GM19351 (cell line): Measurements from ENCODE around the gene SH3BP1.
"Not testable (repeated sequence)": the region's sequence is repeated elsewhere in the genome, so short reads cannot be mapped to it uniquely, and the experiment has no call there.

Experiments used
- ATAC-seq: cut with Tn5 transposase; IDR thresholded peaks from one replicate; pipeline ENCODE4 v1.9.1; 2021; ENCODE audit warnings: mild to moderate bottlenecking, moderate library complexity; ENCODE audit not compliant: unreplicated experiment

Gene SH3BP1

GRCh38 chr22:37633089-37633624, 6.3 kb upstream of the SH3BP1 start:
- peak; percentile 64 for ATAC-seq

DNA sequence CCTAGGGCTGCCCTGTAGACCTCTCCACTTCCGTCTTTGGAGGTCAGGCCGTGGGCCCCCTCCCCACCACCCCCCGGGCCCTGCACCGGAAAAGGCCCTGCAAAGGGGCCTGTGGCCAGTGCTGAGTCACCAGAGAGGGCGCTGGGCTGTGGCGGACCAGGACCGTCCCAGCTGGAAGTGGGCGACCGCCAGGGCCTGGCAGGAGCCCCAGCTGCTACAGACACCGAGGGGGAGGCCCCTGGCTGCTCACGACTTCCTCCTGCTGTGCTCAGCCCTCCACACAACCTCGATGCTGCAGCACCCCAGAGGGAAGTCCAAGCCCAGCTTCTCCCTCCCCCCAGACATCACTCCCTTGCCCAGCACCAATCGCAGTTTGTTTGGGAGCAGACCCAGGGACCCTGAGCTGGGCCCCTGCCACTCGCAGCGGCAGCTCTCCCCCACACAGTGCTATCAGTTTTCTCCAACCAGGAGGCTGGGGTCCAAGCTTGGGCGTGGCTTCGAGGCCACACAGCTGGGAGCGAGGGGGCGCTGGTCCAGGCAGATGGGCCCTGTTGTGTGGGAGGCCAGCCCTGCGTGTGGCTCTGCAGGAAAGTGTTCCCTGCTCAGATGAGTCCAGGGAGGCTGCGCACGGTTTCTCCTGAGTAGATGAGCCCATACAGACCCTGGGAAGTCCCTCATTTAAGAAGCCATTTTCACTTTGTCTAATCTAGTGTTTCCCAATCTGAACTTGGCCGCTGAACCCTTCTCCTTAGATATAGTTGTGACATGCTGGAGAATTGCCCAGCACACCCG, 5.6 kb upstream of the SH3BP1 start:
- peak; percentile 55 for ATAC-seq

- ATAC-seq, result no peak
Measured at GRCh38 chr22:37634417-37634924, 5.0 kb upstream of the SH3BP1 start.

DNA sequence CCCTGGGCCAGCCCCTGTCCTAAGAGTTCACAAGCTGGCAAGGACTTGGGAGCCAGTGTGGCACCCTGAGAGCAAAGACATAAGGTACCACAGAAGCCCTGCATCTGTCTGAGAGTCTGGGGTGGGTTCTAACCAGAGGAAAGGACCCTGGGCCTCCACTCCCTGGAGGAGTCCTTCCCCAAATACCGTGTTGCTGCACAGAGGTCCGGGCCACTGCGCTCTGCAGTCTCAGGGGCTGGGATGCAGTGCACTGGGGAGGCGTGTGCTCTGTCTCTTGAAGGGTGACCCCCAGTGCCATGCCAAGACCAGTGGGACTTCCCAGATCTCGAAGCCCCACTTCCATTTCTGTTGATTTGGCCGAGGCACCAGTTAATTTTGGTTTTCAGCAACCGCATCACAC, 4.3 kb upstream of the SH3BP1 start:
- no peak for ATAC-seq

DNA sequence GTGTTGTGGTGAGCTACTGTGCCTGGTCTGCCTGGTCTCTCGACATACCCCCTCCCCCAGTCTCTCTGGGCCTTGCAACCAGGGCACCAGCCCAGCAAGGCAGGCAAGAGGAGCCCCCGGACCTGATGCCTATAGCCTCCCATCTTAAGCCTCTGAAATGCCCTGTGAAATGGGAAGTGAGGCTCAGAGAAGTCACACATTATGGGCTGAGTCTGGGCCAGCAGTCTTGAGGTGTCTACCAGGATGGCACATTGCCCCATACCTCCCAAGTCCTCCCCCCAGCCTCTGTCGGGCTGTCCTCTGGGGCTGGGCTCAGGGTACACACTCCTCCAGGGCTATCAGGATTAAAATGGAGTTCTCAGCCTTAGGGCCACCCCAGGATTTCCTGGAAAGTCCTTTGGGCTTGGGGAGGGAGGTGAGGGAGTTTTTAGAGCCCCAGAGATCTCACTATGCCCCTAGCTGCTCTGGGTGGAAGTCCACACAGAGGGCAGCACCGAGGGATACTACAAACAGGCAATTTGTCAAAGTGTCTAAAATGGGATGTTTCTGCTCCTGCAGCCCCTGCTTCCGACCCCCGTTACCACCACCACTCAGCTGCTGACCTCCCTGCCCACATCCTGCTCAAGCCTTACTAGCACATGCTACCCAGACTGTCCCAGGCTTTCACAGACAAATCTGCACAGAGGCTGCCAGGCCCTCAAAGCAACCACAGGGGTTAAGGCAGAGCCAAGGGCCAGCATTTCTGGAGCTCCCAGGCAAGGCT, 3.1 kb upstream of the SH3BP1 start:
- no peak for ATAC-seq

- no peak for ATAC-seq
Measured at GRCh38 chr22:37636949-37637273, 2.6 kb upstream of the SH3BP1 start.

GRCh38 chr22:37638391-37639069, 939 bp upstream of the SH3BP1 start:
- ATAC-seq, result no peak

GRCh38 chr22:37639771-37640590, 512 bp downstream of the SH3BP1 start:
- no peak for ATAC-seq

DNA sequence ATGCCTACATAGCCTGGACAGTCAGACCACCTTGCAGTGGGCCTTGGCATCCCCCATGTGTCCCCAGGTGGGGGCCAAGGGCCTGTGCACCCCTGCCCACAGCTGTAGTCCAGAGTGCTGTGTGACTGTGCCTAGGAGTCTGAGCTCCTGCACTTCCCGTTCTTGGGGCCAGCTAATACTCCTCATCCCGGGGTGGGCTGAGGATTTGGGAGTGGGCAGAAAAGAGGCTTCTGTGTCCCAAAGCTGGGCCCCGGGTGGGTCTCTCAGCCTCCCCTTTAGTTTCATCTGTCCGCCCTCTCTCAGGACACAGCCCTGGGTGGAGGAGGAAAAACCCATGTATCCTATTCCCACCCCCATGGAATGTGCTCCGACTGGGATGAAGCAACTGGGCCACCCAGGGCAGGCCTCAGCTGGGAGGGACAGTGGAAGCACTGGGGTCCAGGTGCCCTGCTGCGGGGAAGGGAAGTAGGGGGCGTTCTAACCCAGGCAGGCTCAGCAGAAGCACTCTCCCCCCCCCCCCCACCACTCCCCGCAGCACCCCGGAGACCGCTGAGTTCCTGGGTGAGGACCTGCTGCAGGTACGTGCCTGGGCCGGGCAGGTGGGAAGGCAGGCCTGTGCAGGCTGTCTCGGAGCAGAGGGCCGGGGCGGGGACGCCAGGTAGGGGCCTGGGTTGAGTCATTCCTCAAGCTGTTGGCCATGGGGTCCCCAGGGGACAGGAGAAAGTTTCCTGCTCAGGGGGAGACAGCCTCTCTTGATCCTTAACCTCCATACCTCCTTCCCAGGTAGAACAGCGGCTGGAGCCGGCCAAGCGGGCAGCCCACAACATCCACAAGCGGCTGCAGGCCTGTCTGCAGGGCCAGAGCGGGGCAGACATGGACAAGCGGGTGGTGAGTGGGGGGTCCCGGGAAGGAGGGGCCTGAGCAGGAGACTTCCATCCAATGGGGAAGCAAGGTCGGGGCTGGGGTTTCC, 1.4 kb downstream of the SH3BP1 start:
- ATAC-seq, result no peak

GRCh38 chr22:37641561-37641949, 2.1 kb downstream of the SH3BP1 start:
- ATAC-seq, result no peak

DNA sequence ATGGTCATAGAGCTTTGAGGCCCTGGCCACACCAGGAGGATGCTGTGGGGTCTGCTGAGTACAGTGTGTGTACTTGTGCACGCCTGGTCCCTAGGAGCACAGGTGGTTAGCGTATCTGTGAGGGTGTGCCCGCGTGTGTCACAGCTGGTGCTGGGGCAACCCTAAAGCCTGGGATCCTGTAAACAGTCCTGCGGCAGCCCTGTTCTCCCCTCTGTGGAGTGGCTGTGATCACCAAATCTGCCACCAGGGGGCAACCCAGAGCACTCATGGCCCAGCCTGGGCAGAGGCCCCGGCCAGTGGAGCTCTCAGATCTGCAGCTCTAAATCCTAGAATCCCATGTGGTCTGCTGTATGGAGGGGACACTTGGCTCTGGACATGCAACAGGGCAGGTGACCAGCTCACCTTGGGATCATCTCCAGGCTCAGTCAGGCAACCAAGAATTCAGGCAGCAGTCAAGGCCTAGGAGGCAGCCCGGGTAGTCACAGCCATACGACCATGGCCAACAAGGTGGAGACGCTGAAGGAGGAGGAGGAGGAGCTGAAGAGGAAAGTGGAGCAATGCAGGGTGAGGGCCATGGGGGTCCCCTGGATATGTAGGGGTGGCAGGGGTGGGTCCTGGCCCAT, 3.9 kb downstream of the SH3BP1 start:
- no peak for ATAC-seq

DNA sequence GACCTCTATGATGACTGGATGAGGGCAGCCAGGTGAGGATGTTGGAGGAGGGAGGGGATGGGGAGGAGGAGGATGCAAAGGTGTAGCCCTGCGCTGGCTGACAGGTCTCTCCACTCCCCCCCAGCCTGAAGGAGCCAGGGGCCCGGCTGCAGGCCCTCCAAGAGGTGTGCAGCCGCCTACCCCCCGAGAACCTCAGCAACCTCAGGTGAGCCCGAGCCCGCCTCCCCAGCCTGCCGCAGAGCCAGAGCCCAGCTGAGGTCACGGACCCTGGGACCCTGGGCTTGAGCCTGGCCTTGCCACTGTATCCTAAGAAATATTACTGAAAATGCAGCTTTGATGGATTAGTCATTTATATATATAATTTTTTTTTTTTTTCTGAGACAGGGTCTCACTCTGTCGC, 7.8 kb downstream of the SH3BP1 start:
- ATAC-seq, result no peak

- no peak for ATAC-seq
Measured at GRCh38 chr22:37647928-37648327, 8.5 kb downstream of the SH3BP1 start.

DNA sequence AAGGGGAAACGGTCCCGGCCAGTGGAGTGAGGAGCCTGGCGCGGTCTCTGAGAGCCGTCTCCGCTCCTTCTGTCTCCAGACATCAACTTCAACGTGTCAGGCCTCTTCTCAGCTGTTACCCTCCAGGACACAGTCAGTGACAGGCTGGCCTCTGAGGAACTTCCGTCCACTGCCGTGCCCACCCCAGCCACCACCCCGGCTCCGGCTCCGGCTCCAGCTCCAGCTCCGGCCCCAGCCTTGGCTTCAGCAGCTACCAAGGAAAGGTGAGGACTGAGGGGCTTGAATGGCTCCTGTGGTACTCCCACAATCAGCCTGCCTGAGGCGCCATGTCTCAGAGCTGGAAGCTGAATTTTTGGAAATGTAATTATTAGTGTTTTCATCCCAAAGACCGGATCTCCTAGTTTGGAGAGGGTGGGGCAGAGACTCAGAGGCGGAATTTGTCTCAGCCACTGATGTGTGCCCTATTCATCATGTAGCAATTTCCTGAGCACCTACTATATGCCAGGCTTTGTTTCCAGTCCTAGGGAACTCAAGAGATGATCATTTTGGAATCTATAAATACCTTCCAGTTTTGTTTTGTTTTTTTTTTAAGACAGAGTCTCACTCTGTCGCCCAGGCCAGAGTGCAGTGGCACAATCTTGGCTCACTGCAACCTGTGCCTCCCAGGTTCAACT, 11.1 kb downstream of the SH3BP1 start:
- ATAC-seq, result no peak

GRCh38 chr22:37654563-37655251, 15.2 kb downstream of the SH3BP1 start:
- ATAC-seq, result no peak

- ATAC-seq, result no peak
Measured at GRCh38 chr22:37655252-37655563, 15.7 kb downstream of the SH3BP1 start.

- ATAC-seq, result not testable (repeated sequence)
Measured at GRCh38 chr22:37656583-37656982, 17.1 kb downstream of the SH3BP1 start.

DNA sequence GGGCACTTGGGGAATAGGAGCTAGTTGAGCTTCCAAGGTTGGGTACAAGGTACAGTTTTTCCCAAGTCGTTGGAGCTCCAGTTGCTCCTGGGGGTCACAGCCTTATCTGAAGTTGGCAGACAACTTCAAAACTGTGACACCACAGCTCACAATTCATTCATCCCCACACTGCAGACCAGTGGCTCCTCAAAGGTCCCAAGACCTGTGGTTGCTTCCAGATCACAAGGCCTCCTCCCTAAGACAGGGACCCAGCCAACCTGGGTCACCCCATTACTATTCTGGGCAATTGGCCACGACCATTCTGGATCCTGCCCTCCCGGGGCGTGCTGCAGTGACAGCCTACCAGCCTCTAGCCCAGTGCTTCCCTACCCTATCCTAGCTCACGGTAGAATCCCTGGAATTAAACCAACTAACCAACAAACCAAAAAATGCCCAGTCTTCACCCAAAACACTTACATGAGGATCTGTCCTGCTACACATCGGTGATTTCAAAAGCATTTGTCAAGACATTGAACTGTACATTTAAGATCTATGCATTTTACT, 18.2 kb downstream of the SH3BP1 start:
- ATAC-seq, result no peak
